IPS DF 19.7 (cell line): ENCODE measurements around the gene SORCS1.

Experiments used
- DNase-seq: peaks from one replicate; pipeline ENCODE4 v3.0.0-alpha.2; 2013; ENCODE audit warnings: low read depth, low spot score

Gene SORCS1

DNA sequence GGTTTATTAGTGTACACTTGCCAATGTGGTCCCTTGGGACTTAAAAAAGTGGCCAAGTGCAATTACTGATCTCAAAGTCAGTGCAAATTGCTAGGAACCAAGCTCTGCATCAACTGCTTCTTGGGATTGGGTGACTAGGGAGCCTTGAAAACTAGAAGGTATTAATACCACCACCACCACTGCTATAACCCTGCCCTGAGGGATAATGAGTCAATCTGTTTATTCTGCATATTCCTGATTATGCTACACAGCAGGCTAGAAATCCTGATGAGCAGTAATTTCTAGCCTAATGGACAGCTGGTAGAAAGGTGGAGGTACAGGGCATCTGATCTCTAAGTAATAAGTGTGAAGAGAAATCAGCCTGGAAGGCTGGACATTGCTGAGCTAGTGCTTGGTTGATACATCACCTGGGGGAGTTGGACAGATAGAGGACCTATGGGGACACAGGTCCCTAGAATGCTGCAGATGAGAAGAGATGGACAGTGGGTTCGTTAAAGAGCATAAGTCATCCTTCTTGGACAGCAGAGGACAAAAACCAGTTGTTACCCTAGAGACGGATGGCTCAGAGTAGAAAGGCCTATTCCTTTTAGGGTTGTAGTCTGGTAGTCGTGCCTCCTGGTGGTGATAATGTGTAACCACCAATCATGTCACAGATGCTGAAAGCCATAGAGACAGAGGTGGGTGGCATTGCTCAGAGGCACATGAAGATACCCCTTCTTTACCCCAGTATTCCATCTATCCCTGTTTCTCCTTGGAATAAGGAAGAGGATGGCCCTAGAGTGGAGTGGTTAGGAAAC lies 554.8 kb downstream of the SORCS1 start:
- DNase-seq = no peak

- no peak for DNase-seq
Measured at GRCh38 chr10:106608066-106608465, 556.4 kb downstream of the SORCS1 start.

DNA sequence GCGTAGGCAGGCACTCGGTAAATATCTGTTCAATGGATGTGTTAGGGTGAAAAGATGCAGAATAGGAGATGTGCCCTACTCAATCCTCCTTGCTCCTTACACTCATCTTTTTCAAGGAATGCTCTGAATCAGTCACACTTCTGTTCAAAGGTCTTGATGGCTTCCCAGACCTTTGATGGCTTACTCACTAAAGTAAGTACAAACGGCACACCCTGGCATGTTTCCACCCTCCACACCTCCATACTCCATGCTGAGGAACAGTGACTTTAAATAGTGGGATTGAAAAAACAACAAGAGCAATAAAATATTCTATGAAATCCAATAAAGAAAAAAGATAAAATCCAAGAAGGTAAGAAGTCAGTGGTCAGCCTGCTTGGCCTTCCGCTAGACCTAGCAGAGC lies 569.2 kb downstream of the SORCS1 start:
- DNase-seq = no peak

- DNase-seq = no peak
Measured at GRCh38 chr10:106593876-106594275, 570.6 kb downstream of the SORCS1 start.

- no peak for DNase-seq
Measured at GRCh38 chr10:106592396-106592795, 572.1 kb downstream of the SORCS1 start.

- DNase-seq = no peak
Measured at GRCh38 chr10:106582291-106582690, 582.2 kb downstream of the SORCS1 start.

- no peak for DNase-seq
Measured at GRCh38 chr10:106577756-106578155, 586.8 kb downstream of the SORCS1 start.

DNA sequence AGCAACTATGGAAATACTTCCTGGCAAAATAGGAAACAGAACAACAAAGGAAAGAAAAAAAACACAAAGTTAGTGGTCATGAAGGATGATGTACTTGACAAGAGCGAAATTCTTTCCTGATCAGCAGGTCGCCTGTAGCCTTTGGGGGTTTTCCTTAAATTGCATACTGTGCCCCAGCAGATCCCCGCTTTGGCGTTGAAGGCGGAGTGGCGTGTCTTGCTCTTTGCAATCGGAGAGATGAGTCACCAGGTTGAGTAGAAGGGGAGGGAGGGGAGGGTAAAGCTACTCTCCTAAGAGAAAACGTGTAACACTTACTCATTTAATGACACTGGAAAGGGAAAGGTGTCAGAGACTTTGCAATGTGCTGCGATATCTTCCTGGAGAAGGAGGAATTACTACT lies 587.2 kb downstream of the SORCS1 start:
- peak; percentile 25 for DNase-seq

DNA sequence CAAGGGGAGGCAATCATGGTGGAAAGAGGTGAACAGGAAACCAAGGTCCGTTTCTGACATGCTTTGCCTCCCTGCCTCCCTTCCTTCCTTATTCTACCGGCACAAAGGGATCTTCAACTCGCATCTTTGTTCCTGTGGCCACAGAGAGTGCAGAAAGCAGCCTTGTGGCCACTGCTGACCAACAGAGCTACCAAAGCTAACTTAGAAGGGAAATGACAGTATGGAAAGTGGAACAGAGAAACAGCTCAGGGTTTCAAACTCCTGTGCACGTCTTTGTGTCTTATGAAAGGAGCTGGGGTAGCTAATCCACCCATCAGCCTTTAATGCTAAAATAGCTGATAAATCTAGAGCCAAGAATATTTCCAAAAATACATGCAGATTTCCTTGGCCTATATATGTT lies 588.0 kb downstream of the SORCS1 start:
- no peak for DNase-seq

DNA sequence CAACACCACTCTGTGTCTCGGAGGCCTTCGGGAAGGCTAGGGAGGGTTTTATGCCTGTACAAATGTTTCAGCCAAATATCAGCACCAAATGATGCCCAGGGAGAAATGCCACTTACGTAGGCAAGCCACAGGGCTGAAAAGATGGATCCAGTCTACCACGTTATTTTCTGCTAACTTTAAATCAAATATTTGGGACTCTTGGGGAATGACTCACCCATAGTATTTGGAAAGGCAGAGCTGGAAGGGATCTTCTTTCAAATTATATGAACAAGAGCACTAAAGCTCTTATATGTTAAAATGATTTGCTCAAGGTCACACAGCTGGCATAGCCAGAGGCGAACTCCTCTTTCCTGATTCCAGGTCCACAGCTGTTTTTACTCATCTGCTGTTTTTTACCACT lies 591.4 kb downstream of the SORCS1 start:
- no peak for DNase-seq

DNA sequence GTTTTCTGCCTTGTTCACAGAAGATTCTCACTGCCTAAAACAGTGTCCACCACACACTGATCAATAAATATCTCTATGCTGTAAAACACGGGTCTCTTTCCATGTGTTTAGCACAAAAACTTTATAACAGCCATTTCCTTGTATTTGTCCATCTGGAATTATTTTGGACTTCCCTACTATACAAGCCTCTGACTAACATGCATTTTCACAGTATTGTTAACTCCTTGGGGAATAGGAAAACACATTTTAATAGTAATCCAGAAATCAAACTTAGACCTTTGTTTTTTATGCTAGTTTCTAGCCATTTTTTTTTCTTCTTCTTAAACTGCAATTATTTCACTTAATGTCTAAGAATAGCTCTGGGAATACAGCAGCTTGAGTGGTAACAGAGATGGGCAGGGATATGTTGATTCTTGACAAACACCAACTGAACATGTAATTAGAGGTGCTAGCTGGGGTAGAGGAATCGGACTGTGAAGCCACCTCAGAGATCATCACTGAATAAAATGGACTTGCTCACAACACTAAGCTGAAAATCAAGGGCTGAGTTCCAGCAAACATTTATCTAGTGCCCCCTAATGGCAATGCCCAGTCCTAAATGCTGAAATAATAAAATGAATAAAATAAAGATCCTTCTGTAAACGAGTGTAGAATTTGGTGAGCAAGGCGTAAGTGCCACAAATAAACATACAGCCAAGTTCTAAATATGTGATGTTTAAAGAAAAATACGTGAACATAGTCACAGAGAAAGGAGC lies 593.1 kb downstream of the SORCS1 start:
- no peak for DNase-seq

DNA sequence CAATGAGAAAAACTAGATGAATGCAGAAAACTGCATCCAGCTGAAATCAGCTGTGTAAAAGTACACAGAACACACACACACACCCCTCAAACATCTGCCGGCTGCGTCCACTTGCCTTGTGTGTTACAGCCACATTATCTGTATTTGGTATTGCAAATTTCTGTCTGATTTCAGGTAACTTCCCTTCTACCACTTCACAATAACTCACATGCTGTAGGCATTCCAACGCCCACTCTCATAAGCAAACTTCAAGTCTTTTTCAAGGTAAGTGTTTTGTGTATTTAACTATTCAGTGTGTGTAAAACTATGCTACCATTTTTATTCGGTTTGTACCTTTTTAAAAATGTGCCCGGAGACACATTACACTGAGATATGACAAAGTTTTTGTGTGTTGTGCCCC lies 594.2 kb downstream of the SORCS1 start:
- no peak for DNase-seq

- DNase-seq = no peak
Measured at GRCh38 chr10:106567629-106568028, 596.9 kb downstream of the SORCS1 start.

- no peak for DNase-seq
Measured at GRCh38 chr10:106566873-106567272, 597.6 kb downstream of the SORCS1 start.

DNA sequence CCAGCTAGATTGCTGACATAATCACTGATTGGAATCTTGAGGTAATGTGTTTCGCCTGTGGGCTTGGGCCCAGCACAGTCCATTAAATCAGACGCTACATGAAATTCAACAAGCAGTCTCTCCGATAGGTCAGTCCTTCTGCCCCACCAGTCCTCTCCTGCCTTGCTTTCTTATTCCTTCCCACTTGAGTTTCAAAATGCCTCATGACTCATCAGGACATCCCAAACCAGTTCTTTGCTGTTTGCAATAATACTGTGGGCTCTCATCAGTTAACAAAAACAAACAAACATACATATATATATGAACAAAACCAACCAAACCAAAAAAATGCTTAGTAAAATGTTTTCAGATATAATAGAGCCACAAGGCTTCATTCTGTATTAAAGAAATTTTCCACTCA lies 599.0 kb downstream of the SORCS1 start:
- DNase-seq = no peak

DNA sequence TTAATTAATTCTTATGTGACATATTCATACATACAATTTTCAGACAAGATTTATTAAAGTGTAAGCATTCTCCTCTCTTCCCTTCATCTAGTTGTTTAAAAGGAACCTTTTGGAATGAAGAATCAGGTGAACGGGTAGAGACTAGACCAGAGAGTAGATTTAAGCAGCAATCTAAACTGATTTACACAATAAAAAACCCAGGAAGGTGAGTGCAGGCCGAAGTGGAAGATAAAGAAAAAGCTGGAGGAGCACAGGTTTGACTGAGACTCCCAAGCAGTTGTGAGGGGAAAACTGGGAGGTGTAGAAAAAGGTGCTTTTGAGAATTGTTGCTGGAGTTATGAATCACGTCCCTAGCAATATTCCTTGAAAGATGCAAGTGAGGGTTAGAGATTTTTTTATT lies 601.1 kb downstream of the SORCS1 start:
- no peak for DNase-seq

- DNase-seq = no peak
Measured at GRCh38 chr10:106560925-106561640, 603.4 kb downstream of the SORCS1 start.

DNA sequence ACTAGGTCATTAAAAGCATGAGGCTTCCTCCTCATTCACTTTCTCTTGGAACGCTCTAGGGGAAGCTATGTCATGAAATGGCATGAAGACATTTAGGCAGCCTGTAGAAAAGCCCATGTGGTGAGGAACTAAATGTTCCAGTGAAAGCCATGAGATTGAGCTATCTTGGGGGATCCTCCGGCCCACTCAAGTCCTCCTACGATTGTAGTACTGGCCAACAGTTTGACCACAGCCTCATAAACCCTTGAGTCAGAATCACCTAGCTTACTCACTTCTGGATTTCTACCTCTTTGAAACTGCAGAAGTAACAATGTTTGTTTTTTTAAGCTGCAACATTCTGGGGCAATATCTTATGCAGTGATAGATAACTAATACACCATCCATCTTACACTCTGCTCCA lies 605.1 kb downstream of the SORCS1 start:
- no peak for DNase-seq

DNA sequence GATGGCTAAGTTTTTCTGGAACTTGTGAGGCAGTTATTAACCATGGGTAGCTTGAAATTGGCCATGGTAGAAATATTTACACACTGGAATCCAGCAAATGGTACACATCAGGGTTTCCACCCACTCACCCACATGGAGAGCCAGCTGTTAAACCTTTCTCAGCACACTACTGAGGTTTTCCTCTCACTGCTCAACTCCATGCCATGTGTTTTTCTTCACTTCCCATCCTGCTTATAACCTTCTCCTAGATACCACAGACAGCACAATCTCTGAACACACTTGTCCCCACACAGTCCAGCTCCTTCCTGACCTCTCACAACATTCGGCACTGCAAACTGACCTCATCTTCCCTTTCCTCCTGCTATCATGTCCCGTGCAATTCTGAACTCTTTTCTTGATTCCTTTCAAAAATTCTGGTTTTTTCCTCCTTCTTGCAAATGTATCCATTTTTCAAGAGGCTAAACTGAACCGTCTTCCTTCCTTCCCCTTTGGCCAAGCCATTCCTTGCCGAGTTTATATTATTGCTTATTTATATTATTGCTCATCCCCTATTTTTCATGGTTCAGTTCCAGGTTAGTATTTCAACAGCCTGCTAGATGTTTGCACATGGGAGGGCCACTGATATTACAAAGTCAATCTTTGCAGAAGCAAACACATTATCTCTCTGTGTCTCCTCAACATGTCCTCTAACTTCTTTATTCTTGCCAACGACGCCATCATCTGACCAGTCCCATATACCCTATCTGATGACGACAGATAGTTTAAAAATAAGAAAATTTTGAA lies 606.4 kb downstream of the SORCS1 start:
- DNase-seq = no peak

- DNase-seq = no peak
Measured at GRCh38 chr10:106557053-106557452, 607.5 kb downstream of the SORCS1 start.

GRCh38 chr10:106555599-106555998 lies 608.9 kb downstream of the SORCS1 start:
- DNase-seq = no peak
